Gastroesophageal sphincter (tissue), 3 donors: ENCODE measurements around the gene LRFN2.

Experiments used
- POLR2A ChIP-seq, 2 donors: fragments of 450-650 bp; IDR thresholded peaks; one replicate each; pipeline ENCODE4 v1.6.1; 2017; ENCODE audit warnings: antibody characterized with exemption in 2 of 2, mild to moderate bottlenecking in 2 of 2, moderate library complexity in 1 of 2
- POLR2AphosphoS5 ChIP-seq: sonication (generic); formaldehyde crosslinking; IDR thresholded peaks from one replicate; pipeline ENCODE4 v1.6.1; 2017; ENCODE audit warnings: antibody characterized with exemption
- TF ChIP-seq, protein P1 (sequence below), 4 experiments: fragments of 200-600 bp in 2 of 4; fragments of 450-650 bp in 2 of 4; sonication (generic) in 1 of 4; IDR thresholded peaks; one replicate each; pipeline ENCODE4 v1.5.1; 2017 to 2019; ENCODE audit warnings: antibody characterized with exemption in 4 of 4, mild to moderate bottlenecking in 2 of 4, moderate library complexity in 2 of 4

GRCh38 chr6:40438246-40438887 is 148.8 kb downstream of the LRFN2 start:
- TF ChIP-seq POLR2A (IDR thresholded peaks at IDR 0.05) = no peak
- TF ChIP-seq, protein P1, sequence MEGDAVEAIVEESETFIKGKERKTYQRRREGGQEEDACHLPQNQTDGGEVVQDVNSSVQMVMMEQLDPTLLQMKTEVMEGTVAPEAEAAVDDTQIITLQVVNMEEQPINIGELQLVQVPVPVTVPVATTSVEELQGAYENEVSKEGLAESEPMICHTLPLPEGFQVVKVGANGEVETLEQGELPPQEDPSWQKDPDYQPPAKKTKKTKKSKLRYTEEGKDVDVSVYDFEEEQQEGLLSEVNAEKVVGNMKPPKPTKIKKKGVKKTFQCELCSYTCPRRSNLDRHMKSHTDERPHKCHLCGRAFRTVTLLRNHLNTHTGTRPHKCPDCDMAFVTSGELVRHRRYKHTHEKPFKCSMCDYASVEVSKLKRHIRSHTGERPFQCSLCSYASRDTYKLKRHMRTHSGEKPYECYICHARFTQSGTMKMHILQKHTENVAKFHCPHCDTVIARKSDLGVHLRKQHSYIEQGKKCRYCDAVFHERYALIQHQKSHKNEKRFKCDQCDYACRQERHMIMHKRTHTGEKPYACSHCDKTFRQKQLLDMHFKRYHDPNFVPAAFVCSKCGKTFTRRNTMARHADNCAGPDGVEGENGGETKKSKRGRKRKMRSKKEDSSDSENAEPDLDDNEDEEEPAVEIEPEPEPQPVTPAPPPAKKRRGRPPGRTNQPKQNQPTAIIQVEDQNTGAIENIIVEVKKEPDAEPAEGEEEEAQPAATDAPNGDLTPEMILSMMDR (IDR thresholded peaks at IDR 0.05) = no peak
- TF ChIP-seq POLR2AphosphoS5 = no peak
